IMR-90 (cell line): Measurements from ENCODE around the gene SDK1. TPM values are rescaled to one million over a fixed set of nuclear protein-coding genes. Genes with fewer than 3 reads are reported as not detected.

ENCODE experiments used
- ATAC-seq: fragments of 200-7000 bp; cut with Tn5 transposase; 2 replicates; pipeline ENCODE4 v1.9.1; 2020; ENCODE audit warnings: low read depth, mild to moderate bottlenecking, moderate library complexity
- BruUV-seq: library from RNA; stranded (reverse); fragments of 400-500 nt; replicated peaks from 2 replicates; lab custom pipeline; 2021; lab: Mats Ljungman, UMichigan
- CTCF ChIA-PET: fragments of 300-600 bp; formaldehyde crosslinking; extraction: SDS; loops from one replicate; lab custom pipeline; 2021; ENCODE audit warnings: antibody characterized with exemption; lab: Yijun Ruan, JAX
- POLR2A ChIA-PET: fragments of 300-600 bp; sonication (Branson Sonifier 250); formaldehyde crosslinking; loops from one replicate; lab custom pipeline; 2022; ENCODE audit warnings: antibody characterized with exemption; ENCODE audit not compliant: unreplicated experiment; lab: Charles Lee
- DNase-seq: peaks from one replicate; pipeline ENCODE4 v3.0.0; 2013
- H2AFZ ChIP-seq: replicated peaks from 2 replicates; pipeline ENCODE3; 2013; ENCODE audit warnings: low read length, mild to moderate bottlenecking; ENCODE audit not compliant: poor library complexity
- H2AK5ac ChIP-seq: 2 replicates; pipeline ENCODE4 v1.6.1; 2013; ENCODE audit warnings: low read depth, low read length, inconsistent platforms
- H2AK9ac ChIP-seq: replicated peaks from 2 replicates; pipeline ENCODE3; 2013; ENCODE audit warnings: mild to moderate bottlenecking, low read depth, low read length, moderate library complexity; ENCODE audit not compliant: poor library complexity
- H2BK120ac ChIP-seq: 2 replicates; pipeline ENCODE4 v1.6.1; 2013; ENCODE audit warnings: low read depth, low read length, inconsistent platforms
- H2BK15ac ChIP-seq: 3 replicates; pipeline ENCODE4 v1.6.1; 2013; ENCODE audit warnings: low read depth, low read length, inconsistent platforms
- H2BK20ac ChIP-seq: 2 replicates; pipeline ENCODE4 v1.6.1; 2013; ENCODE audit warnings: low read depth, mild to moderate bottlenecking, inconsistent platforms, low read length, moderate library complexity
- H2BK5ac ChIP-seq: 2 replicates; pipeline ENCODE4 v1.6.1; 2013; ENCODE audit warnings: mild to moderate bottlenecking, low read depth, low read length, inconsistent platforms; ENCODE audit not compliant: poor library complexity, severe bottlenecking
- H3K14ac ChIP-seq: replicated peaks from 2 replicates; pipeline ENCODE4 v1.6.1; 2013; ENCODE audit warnings: low read depth, low read length, inconsistent platforms
- H3K18ac ChIP-seq: 2 replicates; pipeline ENCODE4 v1.6.1; 2013; ENCODE audit warnings: low read depth, low read length, control low read depth
- H3K23ac ChIP-seq: 2 replicates; pipeline ENCODE4 v1.6.1; 2013; ENCODE audit warnings: low read depth, low read length, inconsistent platforms
- H3K27ac ChIP-seq: 2 replicates; pipeline ENCODE4 v1.5.1; 2013; ENCODE audit warnings: mild to moderate bottlenecking, control low read depth, low read length; ENCODE audit not compliant: insufficient read depth
- H3K27me3 ChIP-seq: 2 replicates; pipeline ENCODE4 v1.6.1; 2013; ENCODE audit warnings: low read length; ENCODE audit not compliant: control insufficient read depth, insufficient read depth
- H3K36me3 ChIP-seq: 2 replicates; pipeline ENCODE4 v1.6.1; 2013; ENCODE audit warnings: low read length, mixed read lengths; ENCODE audit not compliant: control insufficient read depth, insufficient read depth
- H3K4ac ChIP-seq: 2 replicates; pipeline ENCODE4 v1.6.1; 2013; ENCODE audit warnings: low read depth, low read length, inconsistent platforms
- H3K4me1 ChIP-seq: 2 replicates; pipeline ENCODE4 v1.6.1; 2013; ENCODE audit warnings: low read length, mixed read lengths; ENCODE audit not compliant: control insufficient read depth, insufficient read depth
- H3K4me2 ChIP-seq: 2 replicates; pipeline ENCODE4 v1.6.1; 2013; ENCODE audit warnings: low read depth, mild to moderate bottlenecking, control low read depth, low read length, moderate library complexity
- H3K4me3 ChIP-seq: 2 replicates; pipeline ENCODE4 v1.5.1; 2013; ENCODE audit warnings: low read depth, mild to moderate bottlenecking, control low read depth, low read length, moderate library complexity; ENCODE audit not compliant: insufficient read depth
- H3K56ac ChIP-seq: 2 replicates; pipeline ENCODE4 v1.6.1; 2013; ENCODE audit warnings: low read length, inconsistent platforms; ENCODE audit not compliant: insufficient read depth; ENCODE audit errors: extremely low read depth
- H3K79me1 ChIP-seq, 2 experiments: 2 replicates each; pipeline ENCODE4 v1.6.1; 2013; ENCODE audit warnings: low read length in 2 of 2, inconsistent platforms in 1 of 2, low read depth in 1 of 2
- H3K9ac ChIP-seq: 2 replicates; pipeline ENCODE4 v1.6.1; 2013; ENCODE audit warnings: low read depth, low read length, control low read depth
- H3K9me1 ChIP-seq: 2 replicates; pipeline ENCODE4 v1.6.1; 2013; ENCODE audit warnings: low read length, inconsistent platforms; ENCODE audit not compliant: insufficient read depth
- H3K9me3 ChIP-seq: 2 replicates; pipeline ENCODE4 v1.6.1; 2013; ENCODE audit warnings: low read length; ENCODE audit not compliant: control insufficient read depth, insufficient read depth
- H4K20me1 ChIP-seq: 2 replicates; pipeline ENCODE4 v1.6.1; 2013; ENCODE audit warnings: low read length, inconsistent platforms; ENCODE audit not compliant: insufficient read depth
- H4K5ac ChIP-seq: 2 replicates; pipeline ENCODE4 v1.6.1; 2013; ENCODE audit warnings: mild to moderate bottlenecking, low read depth, low read length, control low read depth
- H4K8ac ChIP-seq, 2 experiments: 2 replicates each; pipeline ENCODE4 v1.6.1; 2013; ENCODE audit warnings: low read depth in 2 of 2, low read length in 2 of 2, control low read depth in 1 of 2, inconsistent platforms in 1 of 2
- H4K91ac ChIP-seq: 2 replicates; pipeline ENCODE4 v1.6.1; 2013; ENCODE audit warnings: low read depth, low read length, inconsistent platforms; ENCODE audit not compliant: insufficient read depth
- BHLHE40 ChIP-seq: fragments of 150-350 bp; IDR thresholded peaks from 2 replicates; pipeline ENCODE4 v1.6.1; 2016; ENCODE audit warnings: mild to moderate bottlenecking, low read depth, low read length
- CHD1 ChIP-seq: IDR thresholded peaks from 2 replicates; pipeline ENCODE4 v1.6.1; 2012; ENCODE audit warnings: low read depth, low read length, improper control_type of control experiment
- FOS ChIP-seq: fragments of 150-350 bp; IDR thresholded peaks from 2 replicates; pipeline ENCODE4 v1.6.1; 2016; ENCODE audit warnings: low read depth, low read length
- MAFK ChIP-seq: IDR thresholded peaks from 2 replicates; pipeline ENCODE4 v1.6.1; 2012; ENCODE audit warnings: low read depth, low read length, improper control_type of control experiment
- MAZ ChIP-seq: IDR thresholded peaks from 2 replicates; pipeline ENCODE4 v1.6.1; 2012; ENCODE audit warnings: low read depth, mild to moderate bottlenecking, low read length, improper control_type of control experiment, moderate library complexity, borderline replicate concordance
- MXI1 ChIP-seq: IDR thresholded peaks from 2 replicates; pipeline ENCODE4 v1.6.1; 2012; ENCODE audit warnings: low read depth, mild to moderate bottlenecking, low read length, moderate library complexity, borderline replicate concordance
- NFE2L2 ChIP-seq: fragments of 150-350 bp; IDR thresholded peaks from 2 replicates; pipeline ENCODE4 v1.6.1; 2016; ENCODE audit warnings: low read depth, mild to moderate bottlenecking, low read length
- POLR2A ChIP-seq: IDR thresholded peaks from 2 replicates; pipeline ENCODE4 v1.6.1; 2012; ENCODE audit warnings: mild to moderate bottlenecking, low read depth, low read length
- RAD21 ChIP-seq: IDR thresholded peaks from 2 replicates; pipeline ENCODE4 v1.6.1; 2012; ENCODE audit warnings: low read length, improper control_type of control experiment
- RCOR1 ChIP-seq: IDR thresholded peaks from 2 replicates; pipeline ENCODE4 v1.6.1; 2012; ENCODE audit warnings: mild to moderate bottlenecking, low read length, improper control_type of control experiment; ENCODE audit not compliant: insufficient replicate concordance
- RFX5 ChIP-seq: IDR thresholded peaks from 2 replicates; pipeline ENCODE4 v1.8.0; 2012; ENCODE audit warnings: low read depth, mild to moderate bottlenecking, low read length, moderate library complexity
- SMC3 ChIP-seq: fragments of 150-350 bp; IDR thresholded peaks from 2 replicates; pipeline ENCODE4 v1.6.1; 2016; ENCODE audit warnings: low read depth, mild to moderate bottlenecking, antibody characterized with exemption, low read length, moderate library complexity
- WGBS, 2 experiments: methylation state at CpG; one replicate each; pipeline versions ENCODE4 v1.1.5 to v1.1.7; 2013; ENCODE audit warnings: missing lambda C conversion rate in 2 of 2; ENCODE audit not compliant: insufficient read length in 1 of 2; ENCODE audit errors: extremely low coverage in 2 of 2; 5-methylcytosine and 5-hydroxymethylcytosine counted together
- dilution Hi-C: fragments of 300-500 bp; cut with HindIII; formaldehyde crosslinking; loops from one replicate; pipeline ENCODE4 v1.14.3; 2018; ENCODE audit warnings: low sequenced_read_pairs; ENCODE audit not compliant: unreplicated experiment
- in situ Hi-C: fragments of 300-500 bp; cut with MboI; formaldehyde crosslinking; loops from 3 replicates; pipeline ENCODE4 v1.14.3; 2019; ENCODE audit warnings: low sequenced_read_pairs, inconsistent platforms, mixed read lengths
- intact Hi-C: fragments of 100-400 bp; cut with micrococcal nuclease; formaldehyde crosslinking; loops from 2 replicates; pipeline ENCODE4 v1.10.0; 2022
- polyA plus RNA-seq, 3 experiments: library from polyadenylated mRNA; depleted of rRNA; stranded (reverse); fragments of >200 nt; gene quantifications; 2 replicates each; pipeline ENCODE4 v1.2.3, GENCODE V29; 2012; ENCODE audit warnings: low replicate concordance in 1 of 3
- total RNA-seq: library from RNA; depleted of rRNA; stranded (reverse); fragments of >200 nt; gene quantifications from 2 replicates; pipeline ENCODE4 v1.2.3, GENCODE V29; 2012
- TF ChIP-seq, protein P1 (sequence below): fragments of 150-350 bp; IDR thresholded peaks from 2 replicates; pipeline ENCODE4 v1.6.1; 2017; ENCODE audit warnings: mild to moderate bottlenecking, antibody characterized with exemption, low read length, low read depth
- TF ChIP-seq, protein P2 (sequence below): conservative IDR thresholded peaks from 2 replicates; pipeline ENCODE4 v1.5.1; 2012; ENCODE audit warnings: mild to moderate bottlenecking, low read depth, low read length, improper control_type of control experiment
- TF ChIP-seq, protein P3 (sequence below): fragments of 150-350 bp; IDR thresholded peaks from 2 replicates; pipeline ENCODE4 v1.6.1; 2016; ENCODE audit warnings: low read depth, mild to moderate bottlenecking, low read length, moderate library complexity, borderline replicate concordance

SDK1 gene
- total and polyA plus RNA-seq, 2 of the 4 experiments (the other 2 are of a cell fraction): 1.5 to 1.6 TPM

DNA sequence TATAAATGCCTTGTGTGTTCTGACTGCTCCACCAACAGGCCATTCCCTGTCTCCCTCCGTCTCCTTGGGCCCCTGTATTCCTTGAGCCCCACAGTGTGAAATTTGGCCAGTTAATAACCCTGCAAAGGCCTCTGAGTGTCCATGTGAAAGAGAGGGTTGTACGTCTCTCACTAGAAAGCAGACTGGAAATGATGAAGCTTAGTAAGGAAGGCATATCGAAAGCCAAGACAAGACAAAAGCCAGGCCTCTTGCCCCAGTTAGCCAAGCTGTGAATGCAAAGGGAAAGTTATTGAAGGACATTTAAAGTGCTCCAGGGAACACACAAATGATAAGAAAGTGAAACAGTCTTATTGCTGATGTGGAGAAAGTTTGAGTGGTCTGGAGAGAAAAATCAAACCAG, 680.2 kb downstream of the SDK1 start:
- intact Hi-C loops: no loop called here
- no peak overlapping the region for H3K4me2 ChIP-seq

More for the DNA sequence above, 680.2 kb downstream of the SDK1 start:
- DNase-seq (no peak), ATAC-seq (no peak)
- H3K14ac ChIP-seq: no peak overlapping the region
- H3K56ac ChIP-seq: no peak overlapping the region
- H3K4ac ChIP-seq: no peak overlapping the region
- H4K20me1 ChIP-seq: no peaks in the 10 kb centered on the region
- CTCF ChIA-PET: no interaction called here
- H4K5ac ChIP-seq: no peak overlapping the region
- H3K27ac ChIP-seq: no peak overlapping the region
- H3K9me1 ChIP-seq: no peaks in the 10 kb centered on the region
- no peak overlapping the region for H2BK5ac ChIP-seq
- no peak overlapping the region for H2AFZ ChIP-seq
- H4K91ac ChIP-seq: no peak overlapping the region
- in situ Hi-C loops: no loop called here
- no peak overlapping the region for H2BK120ac ChIP-seq
- no peaks in the 10 kb centered on the region for H3K36me3 ChIP-seq
- no peak overlapping the region for H2BK20ac ChIP-seq
- dilution Hi-C loops: no loop called here
- H4K8ac ChIP-seq: no peak overlapping the region
- TF ChIP-seq BHLHE40: no peak
- no peak for TF ChIP-seq MAZ
- no peak for TF ChIP-seq SMC3
- TF ChIP-seq CHD1: no peak
- no peak for TF ChIP-seq RCOR1
- TF ChIP-seq MXI1: no peak
- TF ChIP-seq POLR2A: no peak
- no peak for TF ChIP-seq FOS
- TF ChIP-seq MAFK: no peak
- no peak for TF ChIP-seq RFX5
- TF ChIP-seq, protein P1, sequence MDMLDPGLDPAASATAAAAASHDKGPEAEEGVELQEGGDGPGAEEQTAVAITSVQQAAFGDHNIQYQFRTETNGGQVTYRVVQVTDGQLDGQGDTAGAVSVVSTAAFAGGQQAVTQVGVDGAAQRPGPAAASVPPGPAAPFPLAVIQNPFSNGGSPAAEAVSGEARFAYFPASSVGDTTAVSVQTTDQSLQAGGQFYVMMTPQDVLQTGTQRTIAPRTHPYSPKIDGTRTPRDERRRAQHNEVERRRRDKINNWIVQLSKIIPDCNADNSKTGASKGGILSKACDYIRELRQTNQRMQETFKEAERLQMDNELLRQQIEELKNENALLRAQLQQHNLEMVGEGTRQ: no peak
- TF ChIP-seq, protein P2, sequence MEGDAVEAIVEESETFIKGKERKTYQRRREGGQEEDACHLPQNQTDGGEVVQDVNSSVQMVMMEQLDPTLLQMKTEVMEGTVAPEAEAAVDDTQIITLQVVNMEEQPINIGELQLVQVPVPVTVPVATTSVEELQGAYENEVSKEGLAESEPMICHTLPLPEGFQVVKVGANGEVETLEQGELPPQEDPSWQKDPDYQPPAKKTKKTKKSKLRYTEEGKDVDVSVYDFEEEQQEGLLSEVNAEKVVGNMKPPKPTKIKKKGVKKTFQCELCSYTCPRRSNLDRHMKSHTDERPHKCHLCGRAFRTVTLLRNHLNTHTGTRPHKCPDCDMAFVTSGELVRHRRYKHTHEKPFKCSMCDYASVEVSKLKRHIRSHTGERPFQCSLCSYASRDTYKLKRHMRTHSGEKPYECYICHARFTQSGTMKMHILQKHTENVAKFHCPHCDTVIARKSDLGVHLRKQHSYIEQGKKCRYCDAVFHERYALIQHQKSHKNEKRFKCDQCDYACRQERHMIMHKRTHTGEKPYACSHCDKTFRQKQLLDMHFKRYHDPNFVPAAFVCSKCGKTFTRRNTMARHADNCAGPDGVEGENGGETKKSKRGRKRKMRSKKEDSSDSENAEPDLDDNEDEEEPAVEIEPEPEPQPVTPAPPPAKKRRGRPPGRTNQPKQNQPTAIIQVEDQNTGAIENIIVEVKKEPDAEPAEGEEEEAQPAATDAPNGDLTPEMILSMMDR: no peak
- TF ChIP-seq, protein P3, sequence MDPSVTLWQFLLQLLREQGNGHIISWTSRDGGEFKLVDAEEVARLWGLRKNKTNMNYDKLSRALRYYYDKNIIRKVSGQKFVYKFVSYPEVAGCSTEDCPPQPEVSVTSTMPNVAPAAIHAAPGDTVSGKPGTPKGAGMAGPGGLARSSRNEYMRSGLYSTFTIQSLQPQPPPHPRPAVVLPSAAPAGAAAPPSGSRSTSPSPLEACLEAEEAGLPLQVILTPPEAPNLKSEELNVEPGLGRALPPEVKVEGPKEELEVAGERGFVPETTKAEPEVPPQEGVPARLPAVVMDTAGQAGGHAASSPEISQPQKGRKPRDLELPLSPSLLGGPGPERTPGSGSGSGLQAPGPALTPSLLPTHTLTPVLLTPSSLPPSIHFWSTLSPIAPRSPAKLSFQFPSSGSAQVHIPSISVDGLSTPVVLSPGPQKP: no peak
- TF ChIP-seq RAD21: no peak
- TF ChIP-seq NFE2L2: no peak
- no peaks in the 10 kb centered on the region for H3K79me1 ChIP-seq
- H3K9me3 ChIP-seq: no peaks in the 10 kb centered on the region; the same call in 1 of the 2 replicates
- no TSS peak for BruUV-seq
- no peaks in the 10 kb centered on the region for H3K27me3 ChIP-seq
- H2BK15ac ChIP-seq: no peak overlapping the region
- H3K18ac ChIP-seq: no peak overlapping the region
- H3K4me3 ChIP-seq: no peak overlapping the region
- H2AK5ac ChIP-seq: no peak overlapping the region
- H3K9ac ChIP-seq: no peak overlapping the region
- no peak overlapping the region for H3K23ac ChIP-seq
- POLR2A ChIA-PET: no interaction called here
- 78% methylated on average over 2 of the region's 3 CpGs; no CpG with 5 or more reads in 1 of the 2 experiments for WGBS, 2 experiments
- no peak overlapping the region for H2AK9ac ChIP-seq
- H3K4me1 ChIP-seq: no peaks in the 10 kb centered on the region
